MG63 (cell line): ENCODE measurements around the gene ZNF260. TPM values are rescaled to one million over a fixed set of nuclear protein-coding genes. Genes with fewer than 3 reads are reported as not detected.
"Not testable (repeated sequence)": the region's sequence is repeated elsewhere in the genome, so short reads cannot be mapped to it uniquely, and the experiment has no call there.

Experiments used
- DNase-seq: peaks from one replicate; pipeline ENCODE4 v3.0.0-alpha.2; 2020
- H3K27me3 ChIP-seq: fragments of 250-450 bp; sonication (Bioruptor Pico); 2 replicates; pipeline ENCODE4 v1.5.1; 2020; ENCODE audit warnings: mild to moderate bottlenecking, moderate library complexity
- H3K36me3 ChIP-seq: fragments of 250-450 bp; sonication (Bioruptor Pico); 2 replicates; pipeline ENCODE4 v1.5.1; 2020; ENCODE audit warnings: mild to moderate bottlenecking, moderate library complexity
- H3K4me3 ChIP-seq: fragments of 250-450 bp; sonication (Bioruptor Pico); 2 replicates; pipeline ENCODE4 v1.5.1; 2020; ENCODE audit warnings: mild to moderate bottlenecking, moderate library complexity
- H3K9me3 ChIP-seq: fragments of 250-450 bp; sonication (Bioruptor Pico); 2 replicates; pipeline ENCODE4 v1.5.1; 2020; ENCODE audit warnings: mild to moderate bottlenecking, moderate library complexity
- total RNA-seq: library from RNA; depleted of rRNA; stranded (reverse); fragments of >200 nt; shearing (Covaris generic); gene quantifications from 2 replicates; pipeline ENCODE4 v1.2.3, GENCODE V29; 2014; ENCODE audit warnings: low replicate concordance; rRNA removed

Gene ZNF260
- total RNA-seq, 1 experiment from 2014 or later = 2.2 TPM

DNA sequence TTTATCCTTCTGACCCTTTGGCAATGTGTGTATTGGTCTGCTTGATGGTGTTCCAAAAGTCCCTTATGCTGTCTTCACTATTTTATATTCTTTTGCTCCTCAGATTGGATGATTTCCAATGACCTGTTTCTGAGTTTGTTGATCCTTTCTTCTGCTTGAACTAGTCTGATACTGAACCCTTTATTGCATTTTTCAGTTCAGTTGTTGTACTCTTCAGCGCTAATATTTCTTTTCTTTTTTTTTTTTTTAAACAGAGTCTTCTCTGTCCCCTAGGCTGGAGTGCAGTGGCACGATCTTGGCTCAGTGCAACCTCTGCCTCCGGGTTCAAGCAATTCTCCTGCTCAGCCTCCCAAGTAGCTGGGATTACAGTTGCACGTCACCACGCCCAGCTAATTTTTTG is 26.1 kb downstream of the ZNF260 start:
- H3K36me3 ChIP-seq = no peaks in the 10 kb centered on the region
- DNase-seq = no peak
- H3K4me3 ChIP-seq = no peak overlapping the region
- peaks cover 14% of the 10 kb centered on the region for H3K9me3 ChIP-seq
- no peaks in the 10 kb centered on the region for H3K27me3 ChIP-seq

DNA sequence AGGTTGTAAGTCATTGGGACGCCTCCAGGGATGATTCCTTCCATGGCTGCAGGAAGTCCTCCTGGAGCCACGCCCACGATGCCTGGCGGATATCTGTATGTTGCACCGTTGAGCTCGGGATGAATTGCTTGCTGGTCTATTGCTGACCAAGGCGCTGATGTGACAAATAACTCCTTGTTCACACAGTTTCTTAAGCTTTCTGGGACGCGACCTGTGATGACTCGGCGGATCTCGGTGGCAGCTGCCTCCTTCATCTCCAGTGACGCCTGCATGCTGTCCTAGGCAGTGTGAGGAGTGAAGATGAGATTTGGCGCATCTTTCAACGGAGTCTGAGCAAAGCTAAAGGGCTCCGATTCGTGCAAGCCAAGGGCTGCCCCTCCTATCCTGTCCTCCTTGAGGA is 31.1 kb downstream of the ZNF260 start:
- peaks cover 15% of the 10 kb centered on the region for H3K9me3 ChIP-seq

DNA sequence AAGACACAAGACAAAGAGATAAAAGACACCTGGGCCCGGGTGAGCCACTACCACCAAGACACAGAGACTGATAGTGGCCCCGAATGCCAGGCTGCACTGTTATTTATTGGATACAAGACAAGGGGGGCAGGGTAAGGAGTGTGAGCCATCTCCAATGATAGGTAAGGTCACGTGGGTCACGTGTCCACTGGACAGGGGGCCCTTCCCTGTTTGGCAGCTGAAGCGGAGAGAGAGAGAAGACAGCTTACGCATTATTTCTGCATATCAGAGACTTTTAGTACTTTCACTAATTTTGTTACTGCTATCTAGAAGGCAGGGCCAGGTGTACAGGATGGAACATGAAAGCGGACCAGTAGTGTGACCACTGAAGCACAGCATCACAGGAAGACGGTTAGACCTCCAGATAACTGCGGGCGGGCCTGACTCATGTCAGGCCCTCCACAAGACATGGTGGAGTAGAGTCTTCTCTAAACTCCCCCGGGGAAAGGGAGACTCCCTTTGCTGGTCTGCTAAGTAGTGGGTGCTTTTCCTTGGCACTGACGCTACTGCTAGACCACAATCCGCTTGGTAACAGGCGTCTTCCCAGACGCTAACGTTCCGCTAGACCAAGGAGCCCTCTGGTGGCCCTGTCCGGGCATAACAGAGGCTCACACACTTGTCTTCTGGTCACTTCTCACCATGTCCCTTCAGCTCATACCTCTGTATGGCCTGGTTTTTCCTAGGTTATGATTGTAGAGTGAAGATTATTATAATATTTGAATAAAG is 35.2 kb downstream of the ZNF260 start:
- H3K36me3 ChIP-seq, H3K27me3 ChIP-seq, H3K4me3 ChIP-seq: not testable (repeated sequence)
- peak; percentile 40 for DNase-seq
- peaks cover 19% of the 10 kb centered on the region for H3K9me3 ChIP-seq

More for the DNA sequence above, 31.1 kb downstream of the ZNF260 start:
- no peak for DNase-seq
- H3K36me3 ChIP-seq = no peaks in the 10 kb centered on the region
- H3K4me3 ChIP-seq = no peak overlapping the region
- H3K27me3 ChIP-seq = no peaks in the 10 kb centered on the region

DNA sequence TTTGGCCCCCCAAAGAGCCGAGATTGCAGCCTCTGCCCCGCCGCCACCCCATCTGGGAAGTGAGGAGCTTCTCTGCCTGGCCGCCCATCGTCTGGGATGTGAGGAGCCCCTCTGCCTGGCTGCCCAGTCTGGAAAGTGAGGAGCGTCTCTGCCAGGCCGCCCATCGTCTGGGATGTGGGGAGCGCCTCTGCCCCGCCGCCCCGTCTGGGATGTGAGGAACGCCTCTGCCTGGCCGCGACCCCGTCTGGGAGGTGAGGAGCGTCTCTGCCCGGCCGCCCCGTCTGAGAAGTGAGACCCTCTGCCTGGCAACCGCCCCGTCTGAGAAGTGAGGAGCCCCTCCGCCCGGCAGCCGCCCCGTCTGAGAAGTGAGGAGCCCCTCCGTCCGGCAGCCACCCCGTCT is 37.2 kb downstream of the ZNF260 start:
- not testable (repeated sequence) for H3K36me3 ChIP-seq, H3K4me3 ChIP-seq, DNase-seq, H3K27me3 ChIP-seq
- peaks cover 18% of the 10 kb centered on the region for H3K9me3 ChIP-seq

DNA sequence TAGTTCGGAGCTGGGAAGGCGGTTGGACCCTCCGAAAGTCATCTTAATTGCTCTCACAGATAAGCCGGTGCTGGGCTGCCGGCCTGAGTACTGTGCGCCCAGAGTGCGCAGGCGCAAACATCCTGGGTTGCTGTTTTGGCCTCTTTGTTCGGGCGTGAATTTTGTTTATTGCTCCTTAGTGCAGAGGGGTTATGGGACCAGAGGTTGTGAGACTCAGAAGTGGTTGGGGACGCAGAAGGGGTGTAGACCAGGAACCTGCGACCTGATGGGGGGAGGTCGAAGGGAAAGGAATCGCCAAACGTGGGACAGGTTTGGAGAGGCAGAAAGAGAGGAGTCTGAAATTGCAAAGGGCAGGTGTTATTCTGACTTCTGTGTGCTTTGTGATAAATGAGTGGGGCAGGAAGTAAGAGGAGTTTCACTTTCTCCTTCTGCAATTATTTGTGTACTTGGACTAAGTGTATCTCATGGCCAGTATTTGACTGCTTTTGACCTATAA is 38.1 kb downstream of the ZNF260 start:
- H3K27me3 ChIP-seq = no peaks in the 10 kb centered on the region
- peaks cover 17% of the 10 kb centered on the region for H3K9me3 ChIP-seq
- DNase-seq = peak; percentile 33
- no peaks in the 10 kb centered on the region for H3K36me3 ChIP-seq
- peak overlapping the region; percentile 43 for H3K4me3 ChIP-seq

DNA sequence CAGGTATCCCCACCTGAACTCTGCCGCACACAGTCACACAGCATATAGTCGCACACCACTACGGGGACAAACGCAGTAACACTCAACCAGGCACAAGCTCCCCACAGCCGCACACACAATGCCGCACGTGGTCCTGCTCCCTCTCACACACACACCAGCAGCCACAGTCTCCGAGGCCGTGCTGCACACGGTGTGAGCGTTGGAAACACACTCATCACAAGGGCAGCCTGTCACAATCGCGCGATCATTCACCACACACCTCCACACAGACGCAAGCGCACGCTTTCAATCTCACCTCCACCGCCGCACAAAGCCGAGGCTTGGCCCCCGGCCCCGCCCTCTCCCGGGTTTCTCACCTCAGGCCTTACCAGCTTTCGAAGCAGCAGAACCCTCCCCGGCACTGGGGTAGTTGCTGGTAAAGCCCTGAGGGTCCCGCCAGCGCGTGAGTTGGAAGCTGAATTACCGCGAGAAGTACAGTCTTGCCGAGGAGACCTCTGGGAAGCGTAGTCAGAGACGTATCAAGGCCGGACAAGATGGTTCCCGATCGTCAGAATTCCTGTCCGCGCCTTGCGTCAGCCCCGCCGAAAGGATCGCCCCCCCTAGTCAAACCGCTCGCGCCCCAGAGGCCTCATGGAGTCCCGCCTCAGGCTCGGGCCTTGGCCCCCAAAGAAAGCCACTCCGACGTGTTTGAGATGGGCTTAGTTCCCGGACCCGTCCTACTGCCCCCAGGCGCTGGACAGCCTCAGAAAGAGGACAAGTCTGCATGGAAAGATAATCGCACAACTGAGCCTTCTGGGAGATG is 38.8 kb downstream of the ZNF260 start, which contains the start of gene ZNF566:
Gene ZNF566, minus strand, starts transcription at position 444 of the 802 bp plus-strand sequence. CDS start 13,004 bp downstream, outside the sequence.
- Histone ChIP-seq H3K9me3 (peaks cover 15% of the 10 kb centered on the region), H3K36me3 (no peaks in the 10 kb centered on the region), H3K27me3 (no peaks in the 10 kb centered on the region), H3K4me3 (peak within 1 kb of the TSS; percentile 43)
- DNase-seq = peak; percentile 62

DNA sequence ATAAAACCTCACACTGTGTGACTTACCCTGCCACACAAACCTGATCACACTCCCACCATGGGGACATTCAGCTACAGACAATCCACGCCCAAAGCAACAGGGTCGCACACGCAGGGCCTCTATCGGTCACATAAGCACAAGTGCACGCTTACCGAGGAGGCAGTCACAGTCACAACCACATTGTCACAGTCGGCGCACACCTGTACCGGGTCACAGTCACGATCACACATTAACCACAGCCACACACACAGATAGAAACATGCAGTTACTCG is 39.3 kb downstream of the ZNF260 start:
- no peak for DNase-seq
- no peaks in the 10 kb centered on the region for H3K36me3 ChIP-seq
- H3K9me3 ChIP-seq = peaks cover 15% of the 10 kb centered on the region
- H3K4me3 ChIP-seq = peak overlapping the region; percentile 43
- no peaks in the 10 kb centered on the region for H3K27me3 ChIP-seq

DNA sequence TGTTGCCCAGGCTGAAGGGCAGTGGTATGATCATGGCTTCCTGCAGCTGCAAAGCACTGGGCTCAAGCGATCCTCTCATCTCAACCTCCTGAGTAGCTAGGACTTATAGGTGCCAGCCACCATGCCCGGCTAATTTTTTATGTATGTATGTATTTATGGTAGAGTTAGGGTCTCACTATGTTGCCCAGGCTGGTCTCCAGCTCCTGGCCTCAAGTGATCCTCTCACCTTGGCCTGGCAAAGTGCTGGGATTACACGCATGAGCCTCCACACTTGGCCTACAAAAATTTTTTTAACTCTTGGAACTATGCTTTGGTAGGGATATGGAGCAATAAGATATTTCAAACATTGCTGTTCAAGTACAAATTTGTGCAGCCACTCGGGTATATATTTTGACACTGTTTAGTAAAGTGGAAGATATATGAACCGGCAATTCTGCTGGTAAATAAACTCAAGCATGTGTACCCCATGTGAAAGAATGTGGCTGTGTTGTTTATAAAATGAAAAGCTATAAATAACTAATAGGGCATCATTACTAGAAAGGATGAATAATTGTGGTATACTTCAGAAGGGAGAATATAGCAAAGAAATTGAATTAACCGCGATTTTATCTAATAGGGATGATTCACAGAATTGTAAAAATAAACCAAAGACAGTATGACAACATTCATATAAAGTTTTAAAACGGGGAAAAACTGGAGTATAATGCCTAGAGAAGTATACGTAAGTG is 39.8 kb downstream of the ZNF260 start:
- DNase-seq = no peak
- H3K9me3 ChIP-seq = peaks cover 15% of the 10 kb centered on the region
- H3K36me3 ChIP-seq = no peaks in the 10 kb centered on the region
- H3K4me3 ChIP-seq = no peak overlapping the region
- no peaks in the 10 kb centered on the region for H3K27me3 ChIP-seq

DNA sequence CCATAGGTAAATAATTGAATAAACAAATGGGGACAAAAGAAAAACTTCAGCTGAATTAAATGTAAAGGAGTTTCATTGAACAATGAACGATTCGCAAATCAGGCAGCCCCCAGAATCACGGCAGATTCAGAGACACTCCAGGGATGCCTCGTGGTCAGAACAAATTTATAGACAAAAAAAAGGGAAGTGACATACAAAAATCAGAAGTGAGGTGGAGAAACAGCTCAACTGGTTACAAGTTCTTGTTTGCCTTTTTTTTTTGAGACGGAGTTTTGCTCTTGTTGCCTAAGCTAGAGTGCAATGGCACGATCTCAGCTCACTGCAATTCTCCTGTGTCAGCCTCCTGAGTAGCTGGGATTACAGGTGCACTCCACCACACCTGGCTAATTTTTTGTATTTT is 44.4 kb downstream of the ZNF260 start:
- no peak overlapping the region for H3K4me3 ChIP-seq
- DNase-seq = no peak
- no peaks in the 10 kb centered on the region for H3K27me3 ChIP-seq
- peaks cover 2% of the 10 kb centered on the region; the same call in 1 of the 2 replicates for H3K9me3 ChIP-seq
- no peaks in the 10 kb centered on the region for H3K36me3 ChIP-seq

DNA sequence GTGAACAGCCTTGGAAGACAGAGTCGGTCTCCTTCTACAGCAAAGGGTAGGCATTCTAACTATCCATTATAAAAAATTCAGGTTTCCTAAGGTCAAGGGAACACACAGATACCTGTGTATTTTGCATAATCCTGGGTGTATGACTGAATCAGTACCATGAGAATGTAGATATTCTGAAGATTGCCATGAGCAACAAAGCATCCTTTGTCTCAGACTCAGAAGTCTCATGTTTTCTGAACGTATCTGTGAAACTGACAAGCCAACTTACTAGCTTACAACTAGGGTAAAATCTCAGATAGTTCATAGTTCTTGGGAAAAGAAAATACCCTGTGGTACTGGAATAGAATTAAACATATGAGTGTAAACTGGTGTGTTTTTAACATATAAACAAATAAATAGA is 45.2 kb downstream of the ZNF260 start:
- H3K36me3 ChIP-seq = no peaks in the 10 kb centered on the region
- no peak for DNase-seq

More for the DNA sequence above, 45.2 kb downstream of the ZNF260 start:
- Histone ChIP-seq H3K9me3 (peaks cover 2% of the 10 kb centered on the region; the same call in 1 of the 2 replicates), H3K4me3 (no peak overlapping the region), H3K27me3 (no peaks in the 10 kb centered on the region)

Other genes starting within 250 kb of the ZNF260 start
- gene ZFP14, start 149.1 kb downstream of the ZNF260 start, total RNA-seq = 1.3 and 1.7 TPM in 2 replicates
- gene ZFP82, start 109.6 kb downstream of the ZNF260 start, total RNA-seq = 0.36 and 3.4 TPM in 2 replicates
- gene ZNF566, start 38.7 kb downstream of the ZNF260 start, total RNA-seq = 1.8 TPM in 1 of 2 replicates, not detected in the other
- gene ZNF529, start 45.0 kb upstream of the ZNF260 start, total RNA-seq = 6.4 and 16.8 TPM in 2 replicates
- 5.4 and 8.1 TPM in 2 replicates for gene ZNF382, start 77.0 kb upstream of the ZNF260 start, total RNA-seq
- 1.3 and 52.2 TPM in 2 replicates for gene ZNF461, start 138.6 kb upstream of the ZNF260 start, total RNA-seq
- 1.8 and 5.6 TPM in 2 replicates for gene ZNF567, start 159.3 kb upstream of the ZNF260 start, total RNA-seq
- 0.20 TPM in 2 replicates for gene ZNF850, start 244.5 kb upstream of the ZNF260 start, total RNA-seq